Activated naive CD4-positive, alpha-beta T cell treated with anti-CD3 and anti-CD28 coated beads, Interleukin-2, amount 10 ng/mL, durations not matched to agents 7 days and 5 days (primary cell): ENCODE results near the gene PJA2.

Experiments used
- CTCF ChIA-PET: fragments of 350-600 bp; sonication (Branson Sonifier 250); formaldehyde crosslinking; loops from one replicate; lab custom pipeline; 2021; ENCODE audit warnings: antibody characterized with exemption; lab: Charles Lee
- DNase-seq: peaks from one replicate; pipeline ENCODE4 v3.0.0-alpha.2; 2020
- H3K27ac Mint-ChIP-seq: one replicate; pipeline ENCODE4 v1.8.0; 2021; ENCODE audit warnings: mild to moderate bottlenecking, moderate library complexity, mixed read lengths
- H3K27me3 Mint-ChIP-seq: one replicate; pipeline ENCODE4 v1.8.0; 2021; ENCODE audit warnings: mild to moderate bottlenecking, mixed read lengths
- H3K36me3 Mint-ChIP-seq: one replicate; pipeline ENCODE4 v1.8.0; 2021; ENCODE audit warnings: mixed read lengths
- H3K4me1 Mint-ChIP-seq: one replicate; pipeline ENCODE4 v1.8.0; 2021; ENCODE audit warnings: mixed read lengths
- H3K4me3 Mint-ChIP-seq: one replicate; pipeline ENCODE4 v1.8.0; 2021; ENCODE audit warnings: mild to moderate bottlenecking, moderate library complexity, mixed read lengths
- H3K9me3 Mint-ChIP-seq: one replicate; pipeline ENCODE4 v1.8.0; 2021; ENCODE audit warnings: mixed read lengths

PJA2 gene

GRCh38 chr5:109394806-109395205, 15.0 kb downstream of the PJA2 start:
- Mint-ChIP-seq H3K36me3 (peaks cover 46% of the 10 kb centered on the region), H3K27me3 (no peaks in the 10 kb centered on the region), H3K27ac (no peak overlapping the region), H3K4me1 (peaks cover 13% of the 10 kb centered on the region), H3K4me3 (no peak overlapping the region), H3K9me3 (no peaks in the 10 kb centered on the region)
- CTCF ChIA-PET, result no interaction called here
- DNase-seq, result no peak

GRCh38 chr5:109390188-109390587, 19.6 kb downstream of the PJA2 start:
- Mint-ChIP-seq H3K36me3 (peaks cover 45% of the 10 kb centered on the region), H3K9me3 (no peaks in the 10 kb centered on the region)

GRCh38 chr5:109388407-109388806, 21.4 kb downstream of the PJA2 start:
- no peak overlapping the region for H3K4me3 Mint-ChIP-seq
- no peak for DNase-seq
- CTCF ChIA-PET, result no interaction called here
- no peaks in the 10 kb centered on the region for H3K9me3 Mint-ChIP-seq
- H3K36me3 Mint-ChIP-seq, result peaks cover 41% of the 10 kb centered on the region
- no peak overlapping the region for H3K27ac Mint-ChIP-seq
- no peaks in the 10 kb centered on the region for H3K27me3 Mint-ChIP-seq
- H3K4me1 Mint-ChIP-seq, result peaks cover 8% of the 10 kb centered on the region

More at GRCh38 chr5:109390188-109390587, 19.6 kb downstream of the PJA2 start:
- CTCF ChIA-PET, result no interaction called here
- Mint-ChIP-seq H3K4me1 (peaks cover 8% of the 10 kb centered on the region), H3K27ac (no peak overlapping the region), H3K27me3 (no peaks in the 10 kb centered on the region), H3K4me3 (no peak overlapping the region)
- no peak for DNase-seq

- H3K4me3 Mint-ChIP-seq, result no peak overlapping the region
- no peak overlapping the region for H3K27ac Mint-ChIP-seq
- peaks cover 8% of the 10 kb centered on the region for H3K4me1 Mint-ChIP-seq
- DNase-seq, result no peak
- no peaks in the 10 kb centered on the region for H3K27me3 Mint-ChIP-seq
- CTCF ChIA-PET, result no interaction called here
- H3K9me3 Mint-ChIP-seq, result no peaks in the 10 kb centered on the region
- H3K36me3 Mint-ChIP-seq, result peaks cover 38% of the 10 kb centered on the region
Observed at GRCh38 chr5:109387408-109387974, 22.3 kb downstream of the PJA2 start.

GRCh38 chr5:109378095-109378494, 31.7 kb downstream of the PJA2 start:
- H3K4me1 Mint-ChIP-seq, result no peaks in the 10 kb centered on the region
- DNase-seq, result no peak
- H3K9me3 Mint-ChIP-seq, result no peaks in the 10 kb centered on the region
- no peak overlapping the region for H3K4me3 Mint-ChIP-seq
- no peaks in the 10 kb centered on the region for H3K27me3 Mint-ChIP-seq
- H3K27ac Mint-ChIP-seq, result no peak overlapping the region
- H3K36me3 Mint-ChIP-seq, result peaks cover 38% of the 10 kb centered on the region
- CTCF ChIA-PET, result no interaction called here

GRCh38 chr5:109374625-109375024, 35.1 kb downstream of the PJA2 start:
- H3K36me3 Mint-ChIP-seq, result peaks cover 47% of the 10 kb centered on the region
- H3K27me3 Mint-ChIP-seq, result no peaks in the 10 kb centered on the region
- H3K4me3 Mint-ChIP-seq, result no peak overlapping the region
- no peaks in the 10 kb centered on the region for H3K4me1 Mint-ChIP-seq
- no peak for DNase-seq
- H3K27ac Mint-ChIP-seq, result no peak overlapping the region
- CTCF ChIA-PET, result interaction anchor here (0.9 kb wide), 1 partner anchor 8 kb away, joined by 3 read pairs; no protein-coding TSS in a partner anchor
- H3K9me3 Mint-ChIP-seq, result no peaks in the 10 kb centered on the region

GRCh38 chr5:109373932-109374331, 35.8 kb downstream of the PJA2 start:
- CTCF ChIA-PET, result no interaction called here
- no peaks in the 10 kb centered on the region for H3K4me1 Mint-ChIP-seq
- H3K27ac Mint-ChIP-seq, result no peak overlapping the region
- DNase-seq, result no peak
- no peaks in the 10 kb centered on the region for H3K27me3 Mint-ChIP-seq
- H3K9me3 Mint-ChIP-seq, result peaks cover 2% of the 10 kb centered on the region
- H3K4me3 Mint-ChIP-seq, result no peak overlapping the region
- H3K36me3 Mint-ChIP-seq, result peaks cover 49% of the 10 kb centered on the region

GRCh38 chr5:109370343-109370742, 39.4 kb downstream of the PJA2 start:
- no peak overlapping the region for H3K27ac Mint-ChIP-seq
- peaks cover 49% of the 10 kb centered on the region for H3K36me3 Mint-ChIP-seq
- CTCF ChIA-PET, result no interaction called here
- H3K4me3 Mint-ChIP-seq, result no peak overlapping the region
- H3K4me1 Mint-ChIP-seq, result no peaks in the 10 kb centered on the region
- no peaks in the 10 kb centered on the region for H3K27me3 Mint-ChIP-seq
- H3K9me3 Mint-ChIP-seq, result peaks cover 5% of the 10 kb centered on the region
- DNase-seq, result no peak

- DNase-seq, result no peak
- CTCF ChIA-PET, result no interaction called here
- peaks cover 5% of the 10 kb centered on the region for H3K9me3 Mint-ChIP-seq
- H3K4me1 Mint-ChIP-seq, result no peaks in the 10 kb centered on the region
- H3K27ac Mint-ChIP-seq, result no peak overlapping the region
- peaks cover 51% of the 10 kb centered on the region for H3K36me3 Mint-ChIP-seq
- H3K4me3 Mint-ChIP-seq, result no peak overlapping the region
- H3K27me3 Mint-ChIP-seq, result no peaks in the 10 kb centered on the region
Observed at GRCh38 chr5:109365653-109366052, 44.1 kb downstream of the PJA2 start.

- H3K9me3 Mint-ChIP-seq, result peaks cover 5% of the 10 kb centered on the region
- no peak overlapping the region for H3K4me3 Mint-ChIP-seq
- CTCF ChIA-PET, result no interaction called here
- H3K27ac Mint-ChIP-seq, result no peak overlapping the region
- no peaks in the 10 kb centered on the region for H3K27me3 Mint-ChIP-seq
- H3K4me1 Mint-ChIP-seq, result no peaks in the 10 kb centered on the region
- H3K36me3 Mint-ChIP-seq, result peaks cover 51% of the 10 kb centered on the region
- DNase-seq, result no peak
Observed at GRCh38 chr5:109364977-109365376, 44.8 kb downstream of the PJA2 start.

- no peaks in the 10 kb centered on the region for H3K27me3 Mint-ChIP-seq
- H3K9me3 Mint-ChIP-seq, result no peaks in the 10 kb centered on the region
- peaks cover 42% of the 10 kb centered on the region for H3K36me3 Mint-ChIP-seq
- H3K27ac Mint-ChIP-seq, result no peak overlapping the region
- no peaks in the 10 kb centered on the region for H3K4me1 Mint-ChIP-seq
- no peak overlapping the region for H3K4me3 Mint-ChIP-seq
- CTCF ChIA-PET, result no interaction called here
- no peak for DNase-seq
Observed at GRCh38 chr5:109359642-109360041, 50.1 kb downstream of the PJA2 start.

GRCh38 chr5:109357807-109358206, 52.0 kb downstream of the PJA2 start:
- Mint-ChIP-seq H3K36me3 (peaks cover 38% of the 10 kb centered on the region), H3K9me3 (no peaks in the 10 kb centered on the region), H3K4me1 (no peaks in the 10 kb centered on the region), H3K27me3 (no peaks in the 10 kb centered on the region), H3K4me3 (no peak overlapping the region), H3K27ac (no peak overlapping the region)
- CTCF ChIA-PET, result no interaction called here
- no peak for DNase-seq

- DNase-seq, result no peak
- H3K36me3 Mint-ChIP-seq, result peaks cover 27% of the 10 kb centered on the region
- H3K9me3 Mint-ChIP-seq, result no peaks in the 10 kb centered on the region
- H3K4me3 Mint-ChIP-seq, result no peak overlapping the region
- H3K27ac Mint-ChIP-seq, result no peak overlapping the region
- H3K4me1 Mint-ChIP-seq, result no peaks in the 10 kb centered on the region
- no peaks in the 10 kb centered on the region for H3K27me3 Mint-ChIP-seq
- CTCF ChIA-PET, result no interaction called here
Observed at GRCh38 chr5:109354761-109355160, 55.0 kb downstream of the PJA2 start.

- Mint-ChIP-seq H3K27ac (no peak overlapping the region), H3K4me1 (no peaks in the 10 kb centered on the region), H3K36me3 (peaks cover 31% of the 10 kb centered on the region), H3K4me3 (no peak overlapping the region), H3K9me3 (no peaks in the 10 kb centered on the region), H3K27me3 (no peaks in the 10 kb centered on the region)
- CTCF ChIA-PET, result no interaction called here
- no peak for DNase-seq
Observed at GRCh38 chr5:109351988-109352864, 57.5 kb downstream of the PJA2 start.
